Panc1 (cell line): Measurements from ENCODE around the gene NAGLU. TPM values are rescaled to one million over a fixed set of nuclear protein-coding genes. Genes with fewer than 3 reads are reported as not detected.

ENCODE experiments used
- ATAC-seq: fragments of 200-7000 bp; cut with Tn5 transposase; 2 replicates; pipeline ENCODE4 v1.9.1; 2020; ENCODE audit warnings: mild to moderate bottlenecking, moderate library complexity
- BruUV-seq: library from RNA; stranded (reverse); fragments of 400-500 nt; replicated peaks from 2 replicates; lab custom pipeline; 2021; lab: Mats Ljungman, UMichigan
- CTCF ChIA-PET: fragments of 300-600 bp; sonication (Branson Sonifier 250); formaldehyde crosslinking; loops from one replicate; lab custom pipeline; 2022; ENCODE audit warnings: antibody characterized with exemption; lab: Charles Lee
- POLR2A ChIA-PET: fragments of 300-600 bp; sonication (Branson Sonifier 250); formaldehyde crosslinking; loops from one replicate; lab custom pipeline; 2022; ENCODE audit warnings: antibody characterized with exemption; lab: Charles Lee
- DNase-seq: peaks from one replicate; pipeline ENCODE4 v3.0.0-alpha.2; 2010; ENCODE audit warnings: low read depth, low spot score
- H3K27ac ChIP-seq: 2 replicates; pipeline ENCODE4 v1.5.1; 2011; ENCODE audit warnings: mild to moderate bottlenecking, low read length, inconsistent platforms
- H3K27me3 ChIP-seq: fragments of 200-500 bp; sonication (Bioruptor generic); 2 replicates; pipeline ENCODE4 v1.6.0; 2014; ENCODE audit warnings: low read length, inconsistent platforms; ENCODE audit not compliant: control insufficient read depth, insufficient read depth
- H3K36me3 ChIP-seq: fragments of 200-500 bp; sonication (Bioruptor generic); 2 replicates; pipeline ENCODE4 v1.5.1; 2014; ENCODE audit warnings: inconsistent platforms, mild to moderate bottlenecking, low read length, moderate library complexity; ENCODE audit not compliant: control insufficient read depth, insufficient read depth
- H3K4me1 ChIP-seq: 2 replicates; pipeline ENCODE4 v1.5.1; 2011; ENCODE audit warnings: inconsistent platforms, mild to moderate bottlenecking, low read length, moderate library complexity; ENCODE audit not compliant: control insufficient read depth, insufficient read depth
- H3K4me3 ChIP-seq, 2 experiments: 2 replicates each; pipeline ENCODE4 v1.5.1; 2011 to 2012; ENCODE audit warnings: low read depth in 2 of 2, low read length in 2 of 2, mild to moderate bottlenecking in 2 of 2, inconsistent platforms in 1 of 2, moderate library complexity in 1 of 2
- H3K9me3 ChIP-seq: fragments of 200-500 bp; sonication (Bioruptor generic); 2 replicates; pipeline ENCODE4 v1.5.1; 2014; ENCODE audit warnings: low read depth, mild to moderate bottlenecking, inconsistent platforms, low read length, moderate library complexity; ENCODE audit not compliant: control insufficient read depth, insufficient read depth
- POLR2AphosphoS5 ChIP-seq: IDR thresholded peaks from 2 replicates; pipeline ENCODE4 v1.6.1; 2012; ENCODE audit warnings: mild to moderate bottlenecking, low read depth, low read length, moderate library complexity
- SIN3A ChIP-seq: IDR thresholded peaks from 2 replicates; pipeline ENCODE4 v1.6.1; 2012; ENCODE audit warnings: low read depth, mild to moderate bottlenecking, low read length, moderate library complexity, borderline replicate concordance; ENCODE audit not compliant: insufficient read depth
- TCF7L2 ChIP-seq: IDR thresholded peaks from 2 replicates; pipeline ENCODE4 v1.6.1; 2011; ENCODE audit warnings: mild to moderate bottlenecking, low read depth, low read length, inconsistent platforms
- in situ Hi-C: cut with HindIII; loops from 2 replicates; pipeline ENCODE4 v1.10.0; 2016; ENCODE audit warnings: low sequenced_read_pairs, low pct_unique_long_range_greater_than_20kb
- intact Hi-C: fragments of 100-400 bp; cut with micrococcal nuclease; formaldehyde crosslinking; loops from one replicate; pipeline ENCODE4 v1.10.0; 2022; ENCODE audit not compliant: unreplicated experiment
- total RNA-seq: library from RNA; stranded (reverse); gene quantifications from one replicate; pipeline ENCODE4 v1.2.1, GENCODE V29; 2021; ENCODE audit not compliant: unreplicated experiment
- TF ChIP-seq, protein P1 (sequence below): fragments of 450-650 bp; IDR thresholded peaks from 2 replicates; pipeline ENCODE4 v1.5.1; 2017; ENCODE audit warnings: mild to moderate bottlenecking
- TF ChIP-seq, protein P2 (sequence below), 2 experiments: IDR thresholded peaks; 2 replicates each; pipeline ENCODE4 v1.6.1; 2011 to 2012; ENCODE audit warnings: low read depth in 2 of 2, control low read depth in 1 of 2, low read length in 1 of 2, mild to moderate bottlenecking in 1 of 2, moderate library complexity in 1 of 2; ENCODE audit not compliant: insufficient read depth in 1 of 2

Gene NAGLU
- total RNA-seq, 1 experiment from 2014 or later: 33.5 TPM

DNA sequence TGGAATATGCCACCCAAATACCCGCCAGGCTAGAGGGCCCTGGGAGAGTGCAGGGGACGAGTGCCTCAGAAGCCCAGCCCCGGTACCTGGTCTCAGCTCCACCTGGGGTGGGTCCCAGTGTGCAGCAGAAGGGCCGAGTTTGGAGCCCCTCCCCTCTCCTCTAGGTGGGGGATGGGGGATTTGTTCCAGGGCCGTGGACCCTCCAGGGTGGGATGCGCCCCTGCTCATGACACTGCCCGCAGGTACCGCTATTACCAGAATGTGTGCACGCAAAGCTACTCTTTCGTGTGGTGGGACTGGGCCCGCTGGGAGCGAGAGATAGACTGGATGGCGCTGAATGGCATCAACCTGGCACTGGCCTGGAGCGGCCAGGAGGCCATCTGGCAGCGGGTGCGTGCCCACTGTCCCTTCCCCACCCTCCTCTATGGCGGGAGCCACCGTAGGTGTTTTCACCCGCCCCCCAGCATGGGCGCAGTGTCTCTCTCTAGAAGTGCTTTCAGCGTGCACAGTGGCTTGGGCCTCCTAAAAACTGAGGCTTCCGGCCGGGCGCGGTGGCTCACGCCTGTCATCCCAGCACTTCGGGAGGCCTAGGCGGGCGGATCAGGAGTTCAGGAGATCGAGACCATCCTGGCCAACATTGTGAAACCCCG, 1.2 kb downstream of the NAGLU start:
- ATAC-seq: no peak
- Histone ChIP-seq H3K36me3 (no peaks in the 10 kb centered on the region; the same call in 1 of the 2 replicates), H3K27me3 (no peaks in the 10 kb centered on the region), H3K4me1 (peaks cover 33% of the 10 kb centered on the region), H3K9me3 (no peaks in the 10 kb centered on the region), H3K27ac (peak overlapping the region; percentile 79), H3K4me3 (peak overlapping the region; percentile 62 to 76)
- in situ Hi-C loops: no loop called here
- TF ChIP-seq, protein P1, sequence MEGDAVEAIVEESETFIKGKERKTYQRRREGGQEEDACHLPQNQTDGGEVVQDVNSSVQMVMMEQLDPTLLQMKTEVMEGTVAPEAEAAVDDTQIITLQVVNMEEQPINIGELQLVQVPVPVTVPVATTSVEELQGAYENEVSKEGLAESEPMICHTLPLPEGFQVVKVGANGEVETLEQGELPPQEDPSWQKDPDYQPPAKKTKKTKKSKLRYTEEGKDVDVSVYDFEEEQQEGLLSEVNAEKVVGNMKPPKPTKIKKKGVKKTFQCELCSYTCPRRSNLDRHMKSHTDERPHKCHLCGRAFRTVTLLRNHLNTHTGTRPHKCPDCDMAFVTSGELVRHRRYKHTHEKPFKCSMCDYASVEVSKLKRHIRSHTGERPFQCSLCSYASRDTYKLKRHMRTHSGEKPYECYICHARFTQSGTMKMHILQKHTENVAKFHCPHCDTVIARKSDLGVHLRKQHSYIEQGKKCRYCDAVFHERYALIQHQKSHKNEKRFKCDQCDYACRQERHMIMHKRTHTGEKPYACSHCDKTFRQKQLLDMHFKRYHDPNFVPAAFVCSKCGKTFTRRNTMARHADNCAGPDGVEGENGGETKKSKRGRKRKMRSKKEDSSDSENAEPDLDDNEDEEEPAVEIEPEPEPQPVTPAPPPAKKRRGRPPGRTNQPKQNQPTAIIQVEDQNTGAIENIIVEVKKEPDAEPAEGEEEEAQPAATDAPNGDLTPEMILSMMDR: no peak
- TF ChIP-seq POLR2AphosphoS5 (no peak), TCF7L2 (no peak), SIN3A (no peak)
- TF ChIP-seq, protein P2, sequence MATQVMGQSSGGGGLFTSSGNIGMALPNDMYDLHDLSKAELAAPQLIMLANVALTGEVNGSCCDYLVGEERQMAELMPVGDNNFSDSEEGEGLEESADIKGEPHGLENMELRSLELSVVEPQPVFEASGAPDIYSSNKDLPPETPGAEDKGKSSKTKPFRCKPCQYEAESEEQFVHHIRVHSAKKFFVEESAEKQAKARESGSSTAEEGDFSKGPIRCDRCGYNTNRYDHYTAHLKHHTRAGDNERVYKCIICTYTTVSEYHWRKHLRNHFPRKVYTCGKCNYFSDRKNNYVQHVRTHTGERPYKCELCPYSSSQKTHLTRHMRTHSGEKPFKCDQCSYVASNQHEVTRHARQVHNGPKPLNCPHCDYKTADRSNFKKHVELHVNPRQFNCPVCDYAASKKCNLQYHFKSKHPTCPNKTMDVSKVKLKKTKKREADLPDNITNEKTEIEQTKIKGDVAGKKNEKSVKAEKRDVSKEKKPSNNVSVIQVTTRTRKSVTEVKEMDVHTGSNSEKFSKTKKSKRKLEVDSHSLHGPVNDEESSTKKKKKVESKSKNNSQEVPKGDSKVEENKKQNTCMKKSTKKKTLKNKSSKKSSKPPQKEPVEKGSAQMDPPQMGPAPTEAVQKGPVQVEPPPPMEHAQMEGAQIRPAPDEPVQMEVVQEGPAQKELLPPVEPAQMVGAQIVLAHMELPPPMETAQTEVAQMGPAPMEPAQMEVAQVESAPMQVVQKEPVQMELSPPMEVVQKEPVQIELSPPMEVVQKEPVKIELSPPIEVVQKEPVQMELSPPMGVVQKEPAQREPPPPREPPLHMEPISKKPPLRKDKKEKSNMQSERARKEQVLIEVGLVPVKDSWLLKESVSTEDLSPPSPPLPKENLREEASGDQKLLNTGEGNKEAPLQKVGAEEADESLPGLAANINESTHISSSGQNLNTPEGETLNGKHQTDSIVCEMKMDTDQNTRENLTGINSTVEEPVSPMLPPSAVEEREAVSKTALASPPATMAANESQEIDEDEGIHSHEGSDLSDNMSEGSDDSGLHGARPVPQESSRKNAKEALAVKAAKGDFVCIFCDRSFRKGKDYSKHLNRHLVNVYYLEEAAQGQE (IDR thresholded peaks at IDR 0.05; ENCODE audit: insufficient read depth in 1 of 2, low read depth in 2 of 2, low read length in 1 of 2): no peak
- no peak for DNase-seq
- CTCF ChIA-PET: no interaction called here
- intact Hi-C loops: no loop called here
- POLR2A ChIA-PET: no interaction called here
- no TSS peak for BruUV-seq

DNA sequence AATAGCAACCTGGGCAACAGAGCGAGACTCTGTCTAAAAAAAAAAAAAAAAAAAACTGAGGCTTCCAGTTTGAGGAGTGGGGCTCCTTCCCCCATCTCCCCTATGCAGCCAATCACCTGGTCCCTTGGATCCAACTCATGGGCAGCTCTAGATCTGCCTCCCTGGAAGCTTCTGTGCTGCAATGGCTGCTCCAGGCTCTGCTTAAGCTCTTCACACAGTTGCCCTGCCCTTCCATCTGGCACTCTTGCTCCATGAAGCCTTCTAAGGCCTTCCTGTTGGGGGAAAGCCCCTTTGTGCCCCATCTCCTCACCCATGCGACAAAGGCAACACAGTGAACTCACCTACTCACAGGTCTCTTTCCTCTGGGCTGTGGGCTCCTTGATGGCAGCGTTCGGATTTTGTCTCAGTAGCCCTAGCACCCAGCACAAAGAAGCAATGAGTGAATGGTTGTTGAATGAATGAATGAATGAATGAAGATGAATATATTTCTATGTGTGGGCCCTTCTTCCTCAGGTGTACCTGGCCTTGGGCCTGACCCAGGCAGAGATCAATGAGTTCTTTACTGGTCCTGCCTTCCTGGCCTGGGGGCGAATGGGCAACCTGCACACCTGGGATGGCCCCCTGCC, 1.9 kb downstream of the NAGLU start:
- ChIA-PET POLR2A (no interaction called here), CTCF (interaction anchor here (0.6 kb wide), 1 partner anchor 455 kb away, joined by 5 read pairs; no protein-coding TSS in a partner anchor)
- in situ Hi-C loops: no loop called here
- TF ChIP-seq SIN3A (no peak), TCF7L2 (no peak), POLR2AphosphoS5 (no peak)
- TF ChIP-seq, protein P2 (IDR thresholded peaks at IDR 0.05; ENCODE audit: insufficient read depth in 1 of 2, low read depth in 2 of 2, low read length in 1 of 2): no peak
- TF ChIP-seq, protein P1: no peak
- Histone ChIP-seq H3K36me3 (no peaks in the 10 kb centered on the region; the same call in 1 of the 2 replicates), H3K9me3 (no peaks in the 10 kb centered on the region), H3K4me1 (peaks cover 33% of the 10 kb centered on the region), H3K4me3 (no peak overlapping the region), H3K27ac (0 out of 2 replicates have a peak overlapping the region, but pooled peaks have one; percentile 12), H3K27me3 (no peaks in the 10 kb centered on the region)
- intact Hi-C loops: no loop called here
- TSS peak; percentile 66 for BruUV-seq
- DNase-seq (no peak), ATAC-seq (no peak)
